Inflammatory macrophage (primary cell): Measurements from ENCODE around the gene ATP2B3.
A peak's percentile ranks its signal among the peaks of the same experiment; 100 is the strongest.

Source experiments
- DNase-seq, 2 donors: peaks; one replicate each; pipeline ENCODE4 v3.0.0-alpha.2; 2020 to 2022

The ATP2B3 gene

DNA sequence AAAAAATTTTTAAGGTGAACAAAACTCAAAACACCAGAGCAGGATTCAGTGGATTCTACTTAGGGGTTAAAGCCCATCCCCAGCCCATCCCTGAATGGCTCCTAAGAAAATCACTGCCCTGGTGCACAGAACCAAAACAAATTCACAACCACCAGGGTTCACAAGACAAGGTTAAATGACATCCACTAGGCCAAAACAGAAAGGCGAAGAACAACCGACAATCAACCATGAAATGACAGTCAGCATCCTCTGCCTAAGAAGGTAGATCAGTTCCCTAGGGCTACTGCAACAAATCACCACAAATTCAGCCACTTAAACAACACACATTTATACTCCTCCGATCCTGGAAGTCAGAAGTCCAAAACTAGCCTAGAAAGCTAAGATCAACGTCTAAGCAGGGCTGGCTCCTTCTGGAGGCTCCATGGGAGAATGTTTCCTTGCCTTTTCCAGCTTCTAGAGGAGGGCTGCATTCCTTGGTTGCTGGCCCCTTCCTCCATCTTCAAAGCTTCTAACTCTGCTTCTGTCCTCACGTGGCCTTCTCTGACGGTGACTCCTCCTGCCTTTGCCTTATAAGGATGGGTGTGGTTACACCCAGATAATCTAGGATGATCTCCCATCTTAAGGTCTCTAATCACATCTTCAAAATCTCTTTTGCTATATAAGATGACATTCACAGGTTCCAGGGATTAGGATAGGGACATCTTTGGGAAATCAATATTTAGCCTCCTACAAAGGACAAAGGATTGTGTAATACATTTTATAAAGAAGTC is 79.7 kb downstream of the ATP2B3 start:
- DNase-seq, result no peak

DNA sequence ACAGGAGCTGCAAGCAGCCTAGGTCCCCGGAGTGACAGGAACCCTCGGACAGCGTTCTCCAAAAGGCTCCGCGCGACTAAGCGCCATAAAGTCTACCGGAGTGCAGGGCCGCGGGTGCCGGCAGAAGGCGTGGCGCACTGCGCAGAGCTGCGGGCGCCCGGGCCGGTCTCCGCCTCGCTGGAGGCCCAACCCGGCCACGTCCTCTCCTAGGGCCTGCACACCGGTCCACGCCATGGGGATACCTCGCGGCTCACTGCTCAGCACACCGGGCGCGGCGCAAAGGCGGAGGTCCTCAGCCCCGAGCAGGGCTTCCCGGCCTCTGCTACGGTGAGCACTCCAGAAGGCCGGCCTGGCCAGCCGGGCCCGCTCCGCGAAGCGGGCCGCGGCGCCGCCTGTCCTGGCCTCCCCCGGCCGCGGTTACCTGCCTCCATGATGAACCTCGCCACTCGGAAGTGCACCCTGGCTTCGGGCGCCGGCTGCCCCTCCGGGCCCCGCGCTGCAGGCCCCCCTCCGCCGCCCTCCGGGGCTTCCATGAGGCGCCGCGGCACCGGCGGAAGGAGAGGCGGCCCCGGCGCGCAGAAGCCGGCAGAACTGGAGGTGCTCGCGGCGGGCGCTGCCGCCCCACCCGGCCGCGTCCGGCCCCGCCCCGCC is 81.2 kb downstream of the ATP2B3 start, which contains the start of gene CCNQ:
Gene CCNQ, minus strand, starts transcription at position 599 of the 651 bp plus-strand sequence. Its CDS starts 66 bp downstream, at position 533.
- peak in 1 of 2 donors; percentile 22 for DNase-seq

DNA sequence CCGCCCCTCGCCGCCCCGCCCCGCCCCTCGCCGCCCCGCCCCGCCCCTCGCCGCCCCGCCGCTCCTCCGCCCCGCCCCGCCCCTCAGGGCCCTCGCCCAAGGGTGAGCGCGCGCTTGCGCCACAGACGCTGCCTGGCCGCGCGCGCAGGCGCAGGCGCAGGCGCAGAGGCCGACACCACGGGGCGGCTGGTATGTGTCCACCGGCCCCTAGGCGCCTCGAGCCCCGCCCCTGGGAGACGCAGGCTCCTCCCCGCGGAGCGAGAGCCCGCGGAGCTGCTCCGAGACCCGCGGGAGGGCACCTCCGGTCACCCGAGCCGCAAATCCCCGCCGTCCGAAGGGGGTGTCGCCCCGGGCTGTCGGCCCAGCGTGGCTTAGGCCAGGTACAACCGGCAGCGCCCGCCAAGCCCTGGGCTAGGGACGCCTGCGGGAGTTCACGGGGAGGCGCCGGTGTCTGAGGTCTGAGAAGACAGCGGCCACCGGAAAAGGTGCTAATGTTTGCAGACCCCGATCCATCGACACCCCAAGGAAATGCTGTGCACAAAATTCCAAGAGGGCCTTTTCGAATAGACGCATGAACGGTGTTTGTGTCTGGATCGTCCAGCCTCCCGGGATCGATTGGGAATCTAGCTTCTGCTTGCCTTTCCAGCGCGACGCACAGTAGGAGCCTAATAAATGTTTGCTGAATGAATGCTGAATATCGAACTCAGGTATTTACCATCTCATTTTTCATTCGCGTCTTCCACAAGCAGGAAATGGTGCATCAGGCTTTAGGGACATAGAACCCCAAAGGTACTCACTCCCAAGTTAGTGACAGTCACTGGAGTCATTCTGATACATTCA is 82.0 kb downstream of the ATP2B3 start:
- peak; percentile 89 to 92 for DNase-seq

DNA sequence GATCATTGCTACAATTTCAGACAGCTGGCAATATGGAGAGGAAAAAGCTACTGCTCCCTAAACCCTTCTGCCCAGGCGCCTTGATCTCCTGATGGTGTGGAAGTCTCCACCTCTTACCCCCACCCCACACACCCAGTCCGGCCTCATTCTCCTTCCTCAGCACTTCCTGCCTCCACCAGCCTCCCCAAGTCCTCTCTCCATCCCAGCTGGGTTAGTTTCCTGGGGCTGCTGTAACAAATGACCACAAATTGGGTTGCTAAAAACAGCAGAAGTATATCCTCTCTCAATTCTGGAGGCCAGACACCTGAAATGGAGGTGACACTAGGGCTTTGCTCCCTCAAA is 82.6 kb downstream of the ATP2B3 start:
- DNase-seq, result peak; percentile 18 to 31

- no peak for DNase-seq
Measured at GRCh38 chrX:153600921-153601320, 83.5 kb downstream of the ATP2B3 start.

- DNase-seq, result no peak
Measured at GRCh38 chrX:153601511-153602110, 84.2 kb downstream of the ATP2B3 start.

GRCh38 chrX:153602601-153603000 is 85.2 kb downstream of the ATP2B3 start:
- DNase-seq, result peak; percentile 75 to 81

GRCh38 chrX:153603131-153603656 is 85.8 kb downstream of the ATP2B3 start:
- DNase-seq, result no peak

- DNase-seq, result peak in 1 of 2 donors; percentile 27
Measured at GRCh38 chrX:153604666-153605380, 87.4 kb downstream of the ATP2B3 start.

- DNase-seq, result no peak
Measured at GRCh38 chrX:153606503-153606902, 89.1 kb downstream of the ATP2B3 start.

GRCh38 chrX:153608376-153608775 is 90.9 kb downstream of the ATP2B3 start:
- DNase-seq, result peak; percentile 85 to 89

GRCh38 chrX:153608806-153609205 is 91.4 kb downstream of the ATP2B3 start:
- peak in 1 of 2 donors; percentile 0 for DNase-seq

GRCh38 chrX:153609917-153610835 is 92.7 kb downstream of the ATP2B3 start:
- peak; percentile 16 to 55 for DNase-seq

DNA sequence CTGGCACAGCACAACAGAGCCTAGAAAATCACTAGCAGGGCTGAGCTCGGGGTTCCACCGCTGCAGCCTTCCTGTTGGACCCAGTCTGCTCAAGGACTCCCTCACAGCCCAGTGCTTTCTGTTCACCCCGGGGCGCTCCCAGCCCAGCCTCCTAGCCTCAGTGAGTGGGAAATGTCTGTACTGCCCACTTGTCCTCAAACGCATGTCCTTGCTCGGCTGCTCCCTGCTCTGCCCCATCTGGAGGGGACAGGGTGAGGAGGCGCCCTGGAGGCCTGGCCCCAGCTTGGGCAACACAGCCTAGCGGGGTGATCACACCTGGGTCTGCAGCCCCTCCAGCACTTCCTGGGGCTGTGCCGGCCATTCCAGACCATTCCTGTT is 93.4 kb downstream of the ATP2B3 start:
- no peak for DNase-seq

DNA sequence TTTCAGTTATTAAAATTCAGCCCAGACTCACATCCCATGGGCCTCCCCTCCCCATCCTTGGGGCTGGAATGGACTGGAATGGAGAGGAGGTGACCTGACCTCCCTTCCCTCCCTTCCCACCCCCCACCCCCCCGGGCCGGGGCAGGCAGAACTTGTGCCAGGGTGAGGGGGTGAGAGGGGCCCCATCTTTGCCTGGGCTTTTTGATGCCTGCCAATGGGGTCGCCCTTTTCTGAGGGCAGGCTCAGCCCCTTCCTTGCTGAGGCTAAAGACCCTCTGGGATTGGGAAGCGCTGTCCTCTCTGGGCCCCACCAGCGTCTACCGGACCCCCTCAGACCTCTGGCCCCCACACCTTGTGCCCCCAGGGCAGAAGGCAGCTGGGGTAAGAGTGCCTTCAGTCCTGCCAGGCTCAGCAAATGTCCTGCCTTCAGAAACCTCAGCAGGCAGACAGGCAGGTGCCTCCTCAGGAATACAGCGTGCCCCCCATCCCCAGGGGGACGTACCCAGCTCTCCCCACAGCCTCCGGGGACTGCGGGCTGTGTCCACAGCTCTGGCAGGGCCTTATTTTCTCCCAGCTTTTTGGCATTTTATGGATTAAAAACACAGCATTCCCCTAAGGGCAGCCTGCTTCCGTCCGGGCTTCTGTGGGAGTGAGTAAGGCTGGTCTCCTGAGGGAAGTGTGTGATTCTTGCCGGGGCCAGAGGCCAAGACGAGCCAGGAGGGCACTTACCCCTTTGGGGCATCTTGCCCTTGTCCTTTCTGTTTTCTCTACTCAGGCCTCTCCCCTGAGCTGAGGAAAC is 94.1 kb downstream of the ATP2B3 start:
- DNase-seq, result no peak

- DNase-seq, result no peak
Measured at GRCh38 chrX:153612413-153612812, 95.0 kb downstream of the ATP2B3 start.

GRCh38 chrX:153614818-153615217 is 97.4 kb downstream of the ATP2B3 start:
- DNase-seq, result no peak

DNA sequence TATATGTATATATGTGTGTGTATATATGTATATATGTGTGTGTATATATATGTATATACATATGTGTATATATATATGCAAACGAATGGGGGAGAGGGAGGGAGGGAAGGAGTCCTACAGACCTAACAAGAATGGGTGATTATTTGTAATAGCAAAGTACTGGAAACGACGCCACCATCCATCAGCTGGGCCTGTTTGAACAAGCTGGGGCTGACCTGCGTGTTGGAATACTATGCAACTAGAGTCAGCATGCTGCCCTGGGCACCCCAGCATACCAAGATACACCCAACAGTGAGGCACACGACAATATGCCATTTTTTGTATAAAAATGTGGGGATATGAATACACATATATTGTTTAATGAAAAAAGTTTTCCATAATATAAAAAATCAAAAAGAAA is 103.1 kb downstream of the ATP2B3 start:
- no peak for DNase-seq

DNA sequence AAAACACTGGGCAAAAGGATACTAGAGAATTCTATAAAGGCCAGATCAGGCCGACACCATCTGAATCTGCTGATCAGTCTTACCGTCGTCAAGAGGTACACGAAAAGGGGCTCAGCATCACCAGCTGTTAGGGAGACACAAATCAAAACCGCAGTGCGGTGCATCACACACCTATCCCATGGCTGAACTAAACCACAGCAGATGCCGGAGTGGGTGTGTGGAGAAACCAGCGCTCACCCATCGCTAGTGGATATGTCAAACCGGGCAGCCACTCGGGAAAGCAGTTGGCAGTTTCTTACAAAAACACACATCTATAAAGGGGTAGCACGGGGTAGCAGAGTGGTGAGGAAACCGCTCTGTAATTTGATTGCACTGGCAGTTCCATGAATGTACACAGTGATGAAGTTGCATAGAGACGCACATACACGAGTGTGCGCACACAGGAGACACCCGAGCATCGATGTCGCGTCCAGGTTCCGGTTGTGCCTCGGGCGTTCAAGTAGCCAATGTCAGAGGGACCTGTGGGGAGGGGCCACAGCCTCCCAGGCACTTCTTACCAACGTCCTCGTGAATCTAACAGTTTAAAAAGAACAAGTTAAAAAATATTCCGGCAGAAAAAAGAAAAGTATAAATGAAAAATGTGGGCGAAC is 104.6 kb downstream of the ATP2B3 start:
- DNase-seq, result no peak
